ENCODE results near the gene SHLD2.
"Not testable (repeated sequence)": the region's sequence is repeated elsewhere in the genome, so short reads cannot be mapped to it uniquely, and the experiment has no call there.

GRCh38 chr10:87210309-87210708, 115.3 kb downstream of the SHLD2 start:
- TF ChIP-seq PKNOX1 (IDR thresholded peaks at IDR 0.05); ELF4 (IDR thresholded peaks at IDR 0.05); BHLHE40 (IDR thresholded peaks at IDR 0.05; ENCODE audit: borderline replicate concordance): not testable (repeated sequence)

Data from HEK293T (cell line).